Epithelial cell of proximal tubule (primary cell): ENCODE results near the gene NEMP1. TPM values are rescaled to one million over a fixed set of nuclear protein-coding genes. Genes with fewer than 3 reads are reported as not detected.

Experiments
- DNase-seq: peaks from one replicate; pipeline ENCODE4 v3.0.0-alpha.2; 2011; ENCODE audit warnings: low read depth
- H3K4me3 ChIP-seq: 2 replicates; pipeline ENCODE4 v1.5.1; 2011; ENCODE audit warnings: low read depth, mild to moderate bottlenecking, low read length
- total RNA-seq: library from RNA; depleted of rRNA; stranded (reverse); fragments of >200 nt; gene quantifications from 2 replicates; pipeline ENCODE4 v1.2.3, GENCODE V29; 2015
- TF ChIP-seq, protein P1 (sequence below): conservative IDR thresholded peaks from 2 replicates; pipeline ENCODE4 v1.5.1; 2012; ENCODE audit warnings: low read depth, mild to moderate bottlenecking, low read length

NEMP1 gene
- total RNA-seq, 1 donor from 2014 or later: 15.7 TPM

DNA sequence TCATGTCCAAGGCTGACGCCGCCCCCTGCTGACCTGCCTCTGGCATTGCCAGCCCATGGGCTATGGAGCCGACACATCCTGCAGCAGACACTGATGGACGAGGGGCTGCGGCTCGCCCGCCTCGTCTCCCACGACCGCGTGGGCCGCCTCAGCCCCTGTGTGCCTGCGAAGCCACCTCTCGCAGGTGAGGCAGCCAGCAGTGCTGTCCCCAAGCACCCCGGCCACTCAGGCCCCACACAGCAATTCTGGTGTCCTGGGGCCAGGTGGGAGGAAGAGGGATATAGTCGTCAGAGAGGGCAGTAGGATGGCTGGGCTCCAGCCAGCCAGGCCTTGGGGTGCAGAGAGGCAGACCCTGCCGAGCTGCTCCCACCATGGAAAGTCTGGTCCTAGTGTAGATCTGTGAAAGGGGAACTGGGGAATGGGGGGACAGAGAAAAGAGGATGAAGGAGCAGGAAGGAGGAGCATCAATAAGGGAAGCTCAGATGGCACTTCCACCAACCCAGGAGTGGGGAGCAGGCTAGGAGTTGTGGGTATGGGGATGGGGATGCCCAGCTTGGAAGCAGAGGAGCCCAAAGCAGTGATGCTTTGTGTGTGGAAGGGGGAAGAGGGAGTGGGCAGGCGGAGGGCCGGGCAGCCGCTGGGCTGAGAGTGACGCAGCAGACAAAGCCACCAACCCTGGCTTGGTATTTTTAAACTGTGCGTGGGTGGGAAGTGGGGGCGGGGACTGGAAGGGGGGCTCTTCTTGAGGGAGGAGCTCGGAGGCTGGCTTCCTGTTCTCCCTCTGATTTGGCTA is 15.0 kb upstream of the NEMP1 start:
- TF ChIP-seq, protein P1, sequence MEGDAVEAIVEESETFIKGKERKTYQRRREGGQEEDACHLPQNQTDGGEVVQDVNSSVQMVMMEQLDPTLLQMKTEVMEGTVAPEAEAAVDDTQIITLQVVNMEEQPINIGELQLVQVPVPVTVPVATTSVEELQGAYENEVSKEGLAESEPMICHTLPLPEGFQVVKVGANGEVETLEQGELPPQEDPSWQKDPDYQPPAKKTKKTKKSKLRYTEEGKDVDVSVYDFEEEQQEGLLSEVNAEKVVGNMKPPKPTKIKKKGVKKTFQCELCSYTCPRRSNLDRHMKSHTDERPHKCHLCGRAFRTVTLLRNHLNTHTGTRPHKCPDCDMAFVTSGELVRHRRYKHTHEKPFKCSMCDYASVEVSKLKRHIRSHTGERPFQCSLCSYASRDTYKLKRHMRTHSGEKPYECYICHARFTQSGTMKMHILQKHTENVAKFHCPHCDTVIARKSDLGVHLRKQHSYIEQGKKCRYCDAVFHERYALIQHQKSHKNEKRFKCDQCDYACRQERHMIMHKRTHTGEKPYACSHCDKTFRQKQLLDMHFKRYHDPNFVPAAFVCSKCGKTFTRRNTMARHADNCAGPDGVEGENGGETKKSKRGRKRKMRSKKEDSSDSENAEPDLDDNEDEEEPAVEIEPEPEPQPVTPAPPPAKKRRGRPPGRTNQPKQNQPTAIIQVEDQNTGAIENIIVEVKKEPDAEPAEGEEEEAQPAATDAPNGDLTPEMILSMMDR: peak; percentile 61
- H3K4me3 ChIP-seq: no peak overlapping the region
- no peak for DNase-seq

DNA sequence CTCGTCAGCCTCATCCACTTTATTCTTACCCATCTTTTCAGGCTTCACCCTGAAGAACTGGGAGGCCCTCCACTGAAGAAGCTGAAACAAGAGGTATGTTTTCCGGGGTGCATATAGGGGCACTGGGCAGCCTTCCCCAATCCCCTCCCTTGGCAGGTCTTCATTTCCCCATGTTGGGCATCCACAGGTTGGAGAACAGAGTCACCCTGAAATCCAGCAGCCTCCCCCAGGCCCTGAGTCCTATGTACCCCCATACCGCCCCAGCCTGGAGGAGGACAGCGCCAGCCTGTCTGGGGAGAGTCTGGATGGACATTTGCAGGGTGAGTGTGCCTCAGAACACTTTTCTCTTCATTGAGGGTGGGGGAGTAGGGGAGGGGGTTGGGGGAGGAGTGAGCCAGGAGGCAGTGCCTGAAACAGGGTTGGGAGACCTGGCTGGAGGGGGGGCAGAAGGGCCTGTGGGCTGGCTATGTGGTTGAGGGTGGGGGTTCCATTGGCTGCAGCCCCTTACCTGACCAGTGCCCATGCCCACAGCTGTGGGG is 14.4 kb upstream of the NEMP1 start:
- H3K4me3 ChIP-seq: no peak overlapping the region
- DNase-seq: no peak
- TF ChIP-seq, protein P1: no peak

DNA sequence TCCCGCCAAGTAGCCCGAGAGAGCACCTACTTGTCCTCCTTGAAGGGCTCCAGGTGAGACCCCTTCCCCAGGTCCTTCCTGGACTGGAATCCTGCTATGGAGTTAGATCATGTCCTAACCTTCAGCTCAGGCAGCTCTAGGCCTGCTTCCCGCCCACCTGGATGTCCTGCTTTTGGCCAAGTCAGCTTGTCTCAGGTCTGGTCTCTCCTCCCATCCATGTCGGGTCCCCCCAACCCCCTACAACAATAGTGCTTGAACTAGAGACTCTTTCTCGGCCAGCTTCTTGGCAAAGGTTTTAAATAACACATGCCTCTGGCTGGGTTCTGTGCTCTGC is 13.9 kb upstream of the NEMP1 start:
- H3K4me3 ChIP-seq: no peak overlapping the region
- no peak for DNase-seq
- TF ChIP-seq, protein P1: no peak

DNA sequence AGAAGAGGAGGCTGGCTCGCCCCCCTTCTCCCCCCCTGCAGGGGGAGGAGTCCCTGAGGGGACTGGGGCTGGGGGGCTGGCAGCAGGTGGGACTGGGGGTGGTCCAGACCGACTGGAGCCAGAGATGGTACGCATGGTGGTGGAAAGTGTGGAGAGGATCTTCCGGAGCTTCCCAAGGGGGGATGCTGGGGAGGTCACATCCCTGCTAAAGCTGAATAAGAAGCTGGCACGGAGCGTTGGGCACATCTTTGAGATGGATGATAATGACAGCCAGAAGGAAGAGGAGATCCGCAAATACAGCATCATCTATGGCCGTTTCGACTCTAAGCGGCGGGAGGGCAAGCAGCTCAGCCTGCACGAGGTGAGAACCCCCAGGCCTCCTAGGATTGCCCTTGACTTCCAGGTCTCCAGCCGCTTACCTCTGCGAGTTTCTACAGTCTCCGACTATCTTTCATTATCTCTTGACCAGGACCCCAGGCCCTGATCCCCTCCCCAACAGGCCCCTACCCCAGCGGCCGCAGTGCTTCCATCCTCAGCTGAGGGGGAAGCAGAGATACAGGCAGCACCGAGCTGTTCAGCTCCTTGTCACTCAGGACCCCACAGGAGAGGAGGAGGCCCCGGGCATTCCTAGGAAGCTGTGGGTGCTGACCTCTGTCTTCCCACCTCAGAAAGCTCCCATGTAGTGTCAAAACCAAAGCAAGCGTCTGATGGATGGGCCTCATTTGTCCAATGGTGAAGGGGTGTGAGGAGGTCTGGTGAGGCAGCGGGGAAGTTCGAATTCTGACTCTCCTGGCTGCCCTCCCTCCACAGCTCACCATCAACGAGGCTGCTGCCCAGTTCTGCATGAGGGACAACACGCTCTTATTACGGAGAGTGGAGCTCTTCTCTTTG is 13.3 kb upstream of the NEMP1 start:
- TF ChIP-seq, protein P1: no peak
- no peak for DNase-seq
- H3K4me3 ChIP-seq: peak overlapping the region; percentile 93

DNA sequence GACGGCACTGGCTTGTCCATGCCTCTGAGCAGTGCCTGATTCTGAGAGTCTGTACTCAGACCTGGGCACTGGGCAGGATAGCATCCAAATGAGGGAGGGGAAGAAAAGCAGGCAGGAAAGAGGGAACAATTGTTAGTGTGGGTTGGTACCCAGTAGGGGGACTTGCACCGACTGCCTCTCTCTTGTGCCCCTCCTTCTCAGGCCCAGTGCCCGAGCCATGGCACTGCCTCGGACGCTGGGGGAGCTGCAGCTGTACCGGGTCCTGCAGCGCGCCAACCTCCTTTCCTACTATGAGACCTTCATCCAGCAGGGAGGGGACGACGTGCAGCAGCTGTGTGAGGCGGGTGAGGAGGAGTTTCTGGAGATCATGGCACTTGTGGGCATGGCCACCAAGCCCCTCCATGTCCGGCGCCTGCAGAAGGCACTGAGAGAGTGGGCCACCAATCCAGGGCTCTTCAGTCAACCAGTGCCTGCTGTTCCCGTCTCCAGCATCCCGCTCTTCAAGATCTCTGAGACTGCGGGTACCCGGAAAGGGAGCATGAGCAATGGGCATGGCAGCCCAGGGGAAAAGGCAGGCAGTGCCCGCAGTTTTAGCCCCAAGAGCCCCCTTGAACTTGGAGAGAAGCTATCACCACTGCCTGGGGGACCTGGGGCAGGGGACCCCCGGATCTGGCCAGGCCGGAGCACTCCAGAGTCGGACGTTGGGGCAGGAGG is 12.5 kb upstream of the NEMP1 start:
- peak overlapping the region; percentile 93 for H3K4me3 ChIP-seq
- TF ChIP-seq, protein P1: no peak
- DNase-seq: no peak

DNA sequence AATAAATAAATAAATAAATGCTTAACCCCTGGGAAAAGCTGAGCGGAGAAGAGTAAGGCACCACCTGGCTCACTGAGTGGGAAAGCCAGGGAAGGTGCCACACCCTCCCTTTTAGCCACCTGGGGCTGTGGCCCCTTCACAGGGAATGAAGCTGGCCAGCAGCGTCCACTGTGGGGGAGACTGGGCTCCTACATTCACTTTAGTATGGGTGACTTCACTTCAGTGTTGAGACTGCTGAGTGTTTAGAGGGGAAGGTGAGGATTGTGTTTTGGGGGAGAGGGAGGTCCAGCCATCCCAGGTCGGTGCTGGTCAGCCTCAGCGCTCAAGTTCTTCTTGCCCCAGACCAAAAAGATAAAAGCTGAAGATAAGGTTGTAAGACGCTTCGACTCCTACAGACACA is 11.9 kb upstream of the NEMP1 start:
- DNase-seq: no peak
- TF ChIP-seq, protein P1: no peak
- peak overlapping the region; percentile 93 for H3K4me3 ChIP-seq
